ENCODE results near the gene TXNDC15.
"Not testable (repeated sequence)": the region's sequence is repeated elsewhere in the genome, so short reads cannot be mapped to it uniquely, and the experiment has no call there.

Gene TXNDC15

GRCh38 chr5:134873987-134874830, at the start of gene TXNDC15:
TXNDC15 (plus strand) TSS chr5:134874371; CDS start chr5:134874428, 57 bp downstream.
- DNase-seq (ENCODE audit: low spot score), result peak; percentile 90

GRCh38 chr5:134824681-134825080, 49.5 kb upstream of the TXNDC15 start:
- DNase-seq (ENCODE audit: low spot score), result no peak

GRCh38 chr5:134825212-134825611, 49.0 kb upstream of the TXNDC15 start:
- DNase-seq (ENCODE audit: low spot score), result no peak

- peak; percentile 58 for DNase-seq (ENCODE audit: low spot score)
Measured at GRCh38 chr5:134833340-134834032, 40.7 kb upstream of the TXNDC15 start.

GRCh38 chr5:134835623-134836022, 38.5 kb upstream of the TXNDC15 start:
- no peak for DNase-seq (ENCODE audit: low spot score)

GRCh38 chr5:134837530-134838181, 36.5 kb upstream of the TXNDC15 start:
- no peak for DNase-seq (ENCODE audit: low spot score)

GRCh38 chr5:134838361-134838760, 35.8 kb upstream of the TXNDC15 start:
- DNase-seq (ENCODE audit: low spot score), result not testable (repeated sequence)

GRCh38 chr5:134840811-134841210, 33.4 kb upstream of the TXNDC15 start:
- DNase-seq (ENCODE audit: low spot score), result no peak

GRCh38 chr5:134844252-134844651, 29.9 kb upstream of the TXNDC15 start:
- no peak for DNase-seq (ENCODE audit: low spot score)

GRCh38 chr5:134845335-134845851, 28.8 kb upstream of the TXNDC15 start:
- peak; percentile 39 for DNase-seq (ENCODE audit: low spot score)

GRCh38 chr5:134845852-134846640, 28.1 kb upstream of the TXNDC15 start, which contains the start of gene C5orf24:
C5orf24 (plus strand) TSS chr5:134845968; CDS start chr5:134854901, 8,933 bp downstream.
- DNase-seq (ENCODE audit: low spot score), result peak; percentile 89

- DNase-seq (ENCODE audit: low spot score), result no peak
Measured at GRCh38 chr5:134846641-134846960, 27.6 kb upstream of the TXNDC15 start.

GRCh38 chr5:134849434-134849933, 24.7 kb upstream of the TXNDC15 start:
- not testable (repeated sequence) for DNase-seq (ENCODE audit: low spot score)

GRCh38 chr5:134851307-134851923, 22.8 kb upstream of the TXNDC15 start:
- DNase-seq (ENCODE audit: low spot score), result peak; percentile 35

- DNase-seq (ENCODE audit: low spot score), result not testable (repeated sequence)
Measured at GRCh38 chr5:134856465-134856864, 17.7 kb upstream of the TXNDC15 start.

GRCh38 chr5:134857401-134857800, 16.8 kb upstream of the TXNDC15 start:
- no peak for DNase-seq (ENCODE audit: low spot score)

GRCh38 chr5:134864707-134865106, 9.5 kb upstream of the TXNDC15 start:
- no peak for DNase-seq (ENCODE audit: low spot score)

- DNase-seq (ENCODE audit: low spot score), result no peak
Measured at GRCh38 chr5:134873494-134873893, 677 bp upstream of the TXNDC15 start.

- peak; percentile 82 for DNase-seq (ENCODE audit: low spot score)
Measured at GRCh38 chr5:134874831-134875655, 872 bp downstream of the TXNDC15 start.

- DNase-seq (ENCODE audit: low spot score), result no peak
Measured at GRCh38 chr5:134877159-134877558, 3.0 kb downstream of the TXNDC15 start.

All from hepatic stellate cell (primary cell).